ENCODE data around the gene UBE2G1. TPM values are rescaled to one million over a fixed set of nuclear protein-coding genes. Genes with fewer than 3 reads are reported as not detected.
A peak's percentile ranks its signal among the peaks of the same experiment; 100 is the strongest.
"Not testable (repeated sequence)": the region's sequence is repeated elsewhere in the genome, so short reads cannot be mapped to it uniquely, and the experiment has no call there.

UBE2G1 gene
- total and polyA plus RNA-seq, 5 experiments from 2014 or later = 42.7 to 64.5 (median 56.5) TPM

GRCh38 chr17:4350214-4350613 is 16.3 kb downstream of the UBE2G1 start:
- H3K4me3 Mint-ChIP-seq, H3K9me3 Mint-ChIP-seq, H3K27ac Mint-ChIP-seq, ATAC-seq, DNase-seq, H3K27me3 Mint-ChIP-seq: not testable (repeated sequence)
- POLR2A ChIA-PET = interaction anchor here (0.7 kb wide), 1 partner anchor 22 kb away, joined by 3 read pairs; no protein-coding TSS in a partner anchor
- H3K36me3 Mint-ChIP-seq = peaks cover 0 to 11% (median 0%) of the 10 kb centered on the region in 3 donors
- peaks cover 24 to 62% (median 56%) of the 10 kb centered on the region in 4 donors for H3K4me1 Mint-ChIP-seq

- peaks cover 0 to 4% (median 2%) of the 10 kb centered on the region in 3 donors for H3K36me3 Mint-ChIP-seq
- DNase-seq = no peak
- POLR2A ChIA-PET = interaction anchor here (0.7 kb wide), 1 partner anchor 9 kb away, joined by 3 read pairs; no protein-coding TSS in a partner anchor
- H3K4me3 Mint-ChIP-seq = peak overlapping the region in 2 of 10 donors; percentile 16 to 27
- H3K9me3 Mint-ChIP-seq = no peaks in the 10 kb centered on the region
- peak overlapping the region in 3 of 10 donors; percentile 23 to 63 (median 23) for H3K27ac Mint-ChIP-seq
- H3K27me3 Mint-ChIP-seq = no peaks in the 10 kb centered on the region
- ATAC-seq = no peak
- peaks cover 13 to 39% (median 27%) of the 10 kb centered on the region in 4 donors for H3K4me1 Mint-ChIP-seq
These were observed 20.8 kb downstream of the UBE2G1 start for GRCh38 chr17:4345581-4346252.

GRCh38 chr17:4344926-4345325 is 21.5 kb downstream of the UBE2G1 start:
- Mint-ChIP-seq H3K4me3 (peak overlapping the region in 1 of 10 donors; percentile 24), H3K4me1 (peaks cover 18 to 40% (median 32%) of the 10 kb centered on the region in 4 donors), H3K36me3 (peaks cover 0 to 7% (median 2%) of the 10 kb centered on the region in 3 donors), H3K27me3 (no peaks in the 10 kb centered on the region), H3K9me3 (no peaks in the 10 kb centered on the region), H3K27ac (no peak overlapping the region)
- ATAC-seq (no peak), DNase-seq (no peak)
- POLR2A ChIA-PET = no interaction called here

GRCh38 chr17:4342535-4342934 is 23.9 kb downstream of the UBE2G1 start:
- H3K36me3 Mint-ChIP-seq = peaks cover 0 to 7% (median 2%) of the 10 kb centered on the region in 3 donors
- DNase-seq (no peak), ATAC-seq (no peak)
- no peak overlapping the region for H3K4me3 Mint-ChIP-seq
- no peaks in the 10 kb centered on the region for H3K27me3 Mint-ChIP-seq
- peaks cover 18 to 47% (median 36%) of the 10 kb centered on the region in 4 donors for H3K4me1 Mint-ChIP-seq
- H3K9me3 Mint-ChIP-seq = no peaks in the 10 kb centered on the region
- POLR2A ChIA-PET = no interaction called here
- no peak overlapping the region for H3K27ac Mint-ChIP-seq

GRCh38 chr17:4341616-4341977 is 24.9 kb downstream of the UBE2G1 start:
- Mint-ChIP-seq H3K4me1 (peaks cover 20 to 47% (median 38%) of the 10 kb centered on the region in 4 donors), H3K27ac (no peak overlapping the region), H3K27me3 (no peaks in the 10 kb centered on the region), H3K4me3 (no peak overlapping the region), H3K9me3 (no peaks in the 10 kb centered on the region), H3K36me3 (peaks cover 0 to 7% (median 2%) of the 10 kb centered on the region in 3 donors)
- POLR2A ChIA-PET = no interaction called here
- no peak for ATAC-seq
- no peak for DNase-seq

- H3K9me3 Mint-ChIP-seq = no peaks in the 10 kb centered on the region
- POLR2A ChIA-PET = no interaction called here
- H3K4me1 Mint-ChIP-seq = peaks cover 19 to 46% (median 37%) of the 10 kb centered on the region in 4 donors
- H3K27me3 Mint-ChIP-seq = no peaks in the 10 kb centered on the region
- ATAC-seq (no peak), DNase-seq (no peak)
- H3K27ac Mint-ChIP-seq = no peak overlapping the region
- H3K4me3 Mint-ChIP-seq = no peak overlapping the region
- peaks cover 0 to 7% (median 2%) of the 10 kb centered on the region in 3 donors for H3K36me3 Mint-ChIP-seq
These were observed 25.4 kb downstream of the UBE2G1 start for GRCh38 chr17:4340914-4341615.

- H3K4me3 Mint-ChIP-seq = peak overlapping the region; percentile 1 to 77 (median 32)
- no peaks in the 10 kb centered on the region for H3K27me3 Mint-ChIP-seq
- H3K27ac Mint-ChIP-seq = peak overlapping the region; percentile 6 to 91 (median 53)
- no peaks in the 10 kb centered on the region for H3K9me3 Mint-ChIP-seq
- H3K36me3 Mint-ChIP-seq = peaks cover 0 to 6% (median under 1%) of the 10 kb centered on the region in 3 donors
- H3K4me1 Mint-ChIP-seq = peaks cover 21 to 64% (median 60%) of the 10 kb centered on the region in 4 donors
- DNase-seq (no peak), ATAC-seq (peak; percentile 54)
- POLR2A ChIA-PET = interaction anchor here (0.5 kb wide), 1 partner anchor 16 kb away, joined by 4 read pairs; no protein-coding TSS in a partner anchor
These were observed 31.5 kb downstream of the UBE2G1 start for GRCh38 chr17:4334776-4335584.

- H3K9me3 Mint-ChIP-seq = no peaks in the 10 kb centered on the region
- H3K4me3 Mint-ChIP-seq = peak overlapping the region in 5 of 10 donors; percentile 15 to 49 (median 30)
- POLR2A ChIA-PET = no interaction called here
- H3K36me3 Mint-ChIP-seq = peaks cover 0 to 10% (median 4%) of the 10 kb centered on the region in 3 donors
- peak overlapping the region; percentile 9 to 91 (median 54) for H3K27ac Mint-ChIP-seq
- DNase-seq (no peak), ATAC-seq (no peak)
- H3K27me3 Mint-ChIP-seq = no peaks in the 10 kb centered on the region
- H3K4me1 Mint-ChIP-seq = peaks cover 20 to 66% (median 59%) of the 10 kb centered on the region in 4 donors
These were observed 32.1 kb downstream of the UBE2G1 start for GRCh38 chr17:4334332-4334731.

- peak overlapping the region in 4 of 10 donors; percentile 3 to 65 (median 32) for H3K27ac Mint-ChIP-seq
- DNase-seq (no peak), ATAC-seq (no peak)
- H3K27me3 Mint-ChIP-seq = no peaks in the 10 kb centered on the region
- no peak overlapping the region for H3K4me3 Mint-ChIP-seq
- POLR2A ChIA-PET = no interaction called here
- no peaks in the 10 kb centered on the region for H3K9me3 Mint-ChIP-seq
- peaks cover 0 to 21% (median 10%) of the 10 kb centered on the region in 3 donors for H3K36me3 Mint-ChIP-seq
- H3K4me1 Mint-ChIP-seq = peaks cover 20 to 66% (median 60%) of the 10 kb centered on the region in 4 donors
These were observed 33.4 kb downstream of the UBE2G1 start for GRCh38 chr17:4333041-4333440.

GRCh38 chr17:4332296-4332970 is 34.0 kb downstream of the UBE2G1 start:
- Mint-ChIP-seq H3K36me3 (peaks cover 0 to 27% (median 15%) of the 10 kb centered on the region in 3 donors), H3K4me1 (peaks cover 25 to 68% (median 63%) of the 10 kb centered on the region in 4 donors), H3K27ac (peak overlapping the region in 9 of 10 donors; percentile 3 to 91 (median 45)), H3K27me3 (no peaks in the 10 kb centered on the region), H3K4me3 (peak overlapping the region in 1 of 10 donors; percentile 20), H3K9me3 (no peaks in the 10 kb centered on the region)
- POLR2A ChIA-PET = no interaction called here
- ATAC-seq (no peak), DNase-seq (no peak)

GRCh38 chr17:4331614-4332013 is 34.9 kb downstream of the UBE2G1 start:
- H3K4me3 Mint-ChIP-seq = no peak overlapping the region
- peaks cover under 1 to 34% (median 20%) of the 10 kb centered on the region in 3 donors for H3K36me3 Mint-ChIP-seq
- POLR2A ChIA-PET = no interaction called here
- no peak for ATAC-seq
- no peak for DNase-seq
- H3K9me3 Mint-ChIP-seq = peaks cover 0 to 1% (median 0%) of the 10 kb centered on the region in 9 donors
- no peaks in the 10 kb centered on the region for H3K27me3 Mint-ChIP-seq
- H3K4me1 Mint-ChIP-seq = peaks cover 24 to 67% (median 62%) of the 10 kb centered on the region in 4 donors
- peak overlapping the region in 2 of 10 donors; percentile 42 to 54 for H3K27ac Mint-ChIP-seq

GRCh38 chr17:4329838-4330237 is 36.6 kb downstream of the UBE2G1 start:
- no peak for DNase-seq
- no peak overlapping the region for H3K4me3 Mint-ChIP-seq
- no peak for ATAC-seq
- peaks cover 11 to 44% (median 35%) of the 10 kb centered on the region in 3 donors for H3K36me3 Mint-ChIP-seq
- H3K27me3 Mint-ChIP-seq = no peaks in the 10 kb centered on the region
- POLR2A ChIA-PET = interaction anchor here (0.7 kb wide), 1 partner anchor 664 kb away, joined by 3 read pairs; no protein-coding TSS in a partner anchor
- peak overlapping the region in 1 of 10 donors; percentile 52 for H3K27ac Mint-ChIP-seq
- H3K4me1 Mint-ChIP-seq = peaks cover 29 to 66% (median 59%) of the 10 kb centered on the region in 4 donors
- peaks cover 0 to 15% (median 0%) of the 10 kb centered on the region in 9 donors for H3K9me3 Mint-ChIP-seq

Data from naive thymus-derived CD8-positive, alpha-beta T cell (primary cell).